ENCODE measurements around the gene SURF1.

GRCh38 chr9:133401588-133401987 lies 45.3 kb upstream of the SURF1 start:
- TF ChIP-seq DPF2 (IDR thresholded peaks at IDR 0.05): no peak
- TF ChIP-seq CHD1 (IDR thresholded peaks at IDR 0.05; ENCODE audit: low read length): no peak
- no peak for TF ChIP-seq ZNF274 (IDR thresholded peaks at IDR 0.05; ENCODE audit: borderline replicate concordance, low read depth, low read length)
- TF ChIP-seq MYNN (IDR thresholded peaks at IDR 0.05): no peak
- no peak for TF ChIP-seq MYNN (CRISPR knock-in tag; IDR thresholded peaks at IDR 0.05)
- TF ChIP-seq TBP (optimal IDR thresholded peaks at IDR 0.05; ENCODE audit: low read depth, low read length): no peak
- TF ChIP-seq RBM39 (optimal IDR thresholded peaks at IDR 0.05; ENCODE audit: low read depth, low read length): no peak
